Prostate gland (tissue), 2 donors: Measurements from ENCODE around the gene ECE2.

ENCODE experiments used
- CTCF ChIP-seq, 4 experiments: fragments of 200-600 bp in 2 of 4; fragments of 450-650 bp in 2 of 4; sonication (generic) in 2 of 4; IDR thresholded peaks; 1 replicate in 3 of 4; 2 replicates in 1 of 4; pipeline ENCODE4 v1.5.1; 2016 to 2019; ENCODE audit warnings: antibody characterized with exemption in 4 of 4, mild to moderate bottlenecking in 2 of 4, moderate library complexity in 2 of 4
- POLR2A ChIP-seq: fragments of 450-650 bp; IDR thresholded peaks from one replicate; pipeline ENCODE4 v1.6.1; 2016; ENCODE audit warnings: antibody characterized with exemption, mild to moderate bottlenecking
- POLR2AphosphoS5 ChIP-seq: sonication (generic); formaldehyde crosslinking; IDR thresholded peaks from one replicate; pipeline ENCODE4 v1.6.1; 2017; ENCODE audit warnings: antibody characterized with exemption

GRCh38 chr3:184308744-184309143, 32.9 kb downstream of the ECE2 start:
- no peak for TF ChIP-seq POLR2A
- no peak for TF ChIP-seq CTCF (IDR thresholded peaks at IDR 0.05)
- no peak for TF ChIP-seq POLR2AphosphoS5
